ENCODE data around the gene CMTM8. TPM values are rescaled to one million over a fixed set of nuclear protein-coding genes. Genes with fewer than 3 reads are reported as not detected.
A peak's percentile ranks its signal among the peaks of the same experiment; 100 is the strongest.

CMTM8 gene
- total RNA-seq, 1 donor from 2014 or later: 7.5 TPM

GRCh38 chr3:32323604-32324003, 85.1 kb downstream of the CMTM8 start:
- DNase-seq (ENCODE audit: low read depth): no peak
- H3K4me3 ChIP-seq (ENCODE audit: low read depth, low read length): no peak overlapping the region
- no peak for TF ChIP-seq CTCF (IDR thresholded peaks at IDR 0.05; ENCODE audit: insufficient read depth, low read length, poor library complexity, severe bottlenecking)
- H3K27me3 ChIP-seq (ENCODE audit: control insufficient read depth, insufficient read depth, low read length): no peaks in the 10 kb centered on the region
- H3K36me3 ChIP-seq (ENCODE audit: control insufficient read depth, insufficient read depth, low read length): no peaks in the 10 kb centered on the region

- no peak overlapping the region for H3K4me3 ChIP-seq (ENCODE audit: low read depth, low read length)
- no peaks in the 10 kb centered on the region for H3K36me3 ChIP-seq (ENCODE audit: control insufficient read depth, insufficient read depth, low read length)
- TF ChIP-seq CTCF (IDR thresholded peaks at IDR 0.05; ENCODE audit: insufficient read depth, low read length, poor library complexity, severe bottlenecking): no peak
- DNase-seq (ENCODE audit: low read depth): no peak
- H3K27me3 ChIP-seq (ENCODE audit: control insufficient read depth, insufficient read depth, low read length): no peaks in the 10 kb centered on the region
These were observed 86.7 kb downstream of the CMTM8 start for GRCh38 chr3:32325201-32325600.

- TF ChIP-seq CTCF (IDR thresholded peaks at IDR 0.05; ENCODE audit: insufficient read depth, low read length, poor library complexity, severe bottlenecking): no peak
- DNase-seq (ENCODE audit: low read depth): peak; percentile 54
- Histone ChIP-seq H3K27me3 (ENCODE audit: control insufficient read depth, insufficient read depth, low read length) (no peaks in the 10 kb centered on the region), H3K4me3 (ENCODE audit: low read depth, low read length) (no peak overlapping the region), H3K36me3 (ENCODE audit: control insufficient read depth, insufficient read depth, low read length) (no peaks in the 10 kb centered on the region)
These were observed 87.4 kb downstream of the CMTM8 start for GRCh38 chr3:32325927-32326326.

GRCh38 chr3:32326795-32327194, 88.3 kb downstream of the CMTM8 start:
- Histone ChIP-seq H3K27me3 (ENCODE audit: control insufficient read depth, insufficient read depth, low read length) (no peaks in the 10 kb centered on the region), H3K36me3 (ENCODE audit: control insufficient read depth, insufficient read depth, low read length) (no peaks in the 10 kb centered on the region), H3K4me3 (ENCODE audit: low read depth, low read length) (no peak overlapping the region)
- TF ChIP-seq CTCF (IDR thresholded peaks at IDR 0.05; ENCODE audit: insufficient read depth, low read length, poor library complexity, severe bottlenecking): no peak
- no peak for DNase-seq (ENCODE audit: low read depth)

- peak; percentile 31 for TF ChIP-seq CTCF (IDR thresholded peaks at IDR 0.05; ENCODE audit: insufficient read depth, low read length, poor library complexity, severe bottlenecking)
- Histone ChIP-seq H3K27me3 (ENCODE audit: control insufficient read depth, insufficient read depth, low read length) (no peaks in the 10 kb centered on the region), H3K36me3 (ENCODE audit: control insufficient read depth, insufficient read depth, low read length) (no peaks in the 10 kb centered on the region), H3K4me3 (ENCODE audit: low read depth, low read length) (no peak overlapping the region)
- DNase-seq (ENCODE audit: low read depth): no peak
These were observed 96.2 kb downstream of the CMTM8 start for GRCh38 chr3:32334675-32335074.

- Histone ChIP-seq H3K4me3 (ENCODE audit: low read depth, low read length) (no peak overlapping the region), H3K27me3 (ENCODE audit: control insufficient read depth, insufficient read depth, low read length) (no peaks in the 10 kb centered on the region), H3K36me3 (ENCODE audit: control insufficient read depth, insufficient read depth, low read length) (no peaks in the 10 kb centered on the region)
- no peak for TF ChIP-seq CTCF (IDR thresholded peaks at IDR 0.05; ENCODE audit: insufficient read depth, low read length, poor library complexity, severe bottlenecking)
- no peak for DNase-seq (ENCODE audit: low read depth)
These were observed 97.1 kb downstream of the CMTM8 start for GRCh38 chr3:32335365-32336112.
